ENCODE measurements around the gene NFS1.

Gene NFS1

DNA sequence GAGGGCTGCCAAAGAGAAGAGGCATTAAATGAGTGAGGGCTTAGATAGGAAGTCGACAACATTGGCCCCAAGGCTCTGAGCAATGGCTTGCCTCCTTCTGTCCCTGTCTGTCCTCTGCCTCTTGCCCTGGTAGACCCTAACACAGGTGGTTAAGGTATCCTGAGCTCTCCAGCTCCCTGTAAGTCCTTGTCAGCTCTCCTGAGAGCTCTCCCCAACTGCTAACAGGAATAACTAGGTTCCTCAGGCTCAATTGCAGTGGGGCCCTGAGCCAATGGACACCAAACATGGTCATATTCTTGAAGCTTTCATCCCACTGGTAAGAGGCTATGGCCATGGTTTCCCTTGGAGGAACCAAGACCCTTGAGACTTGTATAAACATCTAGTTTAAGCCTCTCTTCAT, 29.5 kb downstream of the NFS1 start:
- H3K4me1 ChIP-seq (ENCODE audit: control insufficient read depth, insufficient read depth, low read length): no peaks in the 10 kb centered on the region
- no peak overlapping the region for H3K4me3 ChIP-seq (ENCODE audit: low read length)
- peaks cover 15% of the 10 kb centered on the region for H3K36me3 ChIP-seq (ENCODE audit: control insufficient read depth, insufficient read depth, low read length)
- no peak overlapping the region for H3K27ac ChIP-seq (ENCODE audit: low read depth, low read length)
- no peaks in the 10 kb centered on the region for H3K27me3 ChIP-seq (ENCODE audit: control insufficient read depth, insufficient read depth, low read length)
- H3K9ac ChIP-seq (ENCODE audit: low read length): no peak overlapping the region

DNA sequence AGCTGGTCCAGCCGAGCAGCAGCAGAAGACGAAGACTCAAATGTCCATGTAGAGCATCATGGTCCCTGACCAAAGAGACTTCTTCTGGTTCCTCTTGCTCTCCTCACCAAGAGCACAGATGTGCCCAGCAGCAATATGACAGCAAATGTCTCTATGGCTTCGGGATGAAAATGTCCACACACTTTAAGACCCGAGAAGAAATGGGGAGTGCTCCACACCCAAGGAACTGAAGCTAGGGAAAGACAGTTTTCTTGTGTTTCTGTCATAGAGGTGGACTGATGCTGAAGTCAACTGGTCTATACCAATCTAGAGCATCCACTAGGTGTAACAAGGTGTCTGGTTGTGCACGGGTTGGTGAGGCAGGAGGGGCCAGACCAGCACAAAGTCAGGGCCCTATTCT, 29.9 kb downstream of the NFS1 start:
- Histone ChIP-seq H3K27ac (ENCODE audit: low read depth, low read length) (no peak overlapping the region), H3K9ac (ENCODE audit: low read length) (no peak overlapping the region), H3K27me3 (ENCODE audit: control insufficient read depth, insufficient read depth, low read length) (no peaks in the 10 kb centered on the region), H3K4me1 (ENCODE audit: control insufficient read depth, insufficient read depth, low read length) (no peaks in the 10 kb centered on the region), H3K36me3 (ENCODE audit: control insufficient read depth, insufficient read depth, low read length) (peaks cover 13% of the 10 kb centered on the region), H3K4me3 (ENCODE audit: low read length) (no peak overlapping the region)

DNA sequence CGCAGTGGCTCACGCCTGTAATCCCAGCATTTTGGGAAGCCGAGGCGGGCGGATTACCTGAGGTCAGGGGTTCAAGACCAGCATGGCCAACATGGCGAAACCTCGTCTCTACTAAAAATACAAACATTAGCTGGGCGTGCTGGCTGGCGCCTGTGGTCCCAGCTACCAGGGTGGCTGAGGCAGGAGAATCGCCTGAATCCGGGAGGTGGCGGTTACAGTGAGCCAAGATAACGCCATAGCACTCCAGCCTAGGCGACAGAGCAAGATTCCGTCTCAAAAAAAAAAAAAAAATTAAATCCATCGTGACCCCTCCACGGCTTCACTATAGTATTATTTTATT, 33.2 kb downstream of the NFS1 start:
- no peak overlapping the region for H3K9ac ChIP-seq (ENCODE audit: low read length)
- no peak overlapping the region for H3K27ac ChIP-seq (ENCODE audit: low read depth, low read length)
- H3K36me3 ChIP-seq (ENCODE audit: control insufficient read depth, insufficient read depth, low read length): no peaks in the 10 kb centered on the region
- no peak overlapping the region for H3K4me3 ChIP-seq (ENCODE audit: low read length)
- H3K4me1 ChIP-seq (ENCODE audit: control insufficient read depth, insufficient read depth, low read length): peaks cover 14% of the 10 kb centered on the region
- no peaks in the 10 kb centered on the region for H3K27me3 ChIP-seq (ENCODE audit: control insufficient read depth, insufficient read depth, low read length)

DNA sequence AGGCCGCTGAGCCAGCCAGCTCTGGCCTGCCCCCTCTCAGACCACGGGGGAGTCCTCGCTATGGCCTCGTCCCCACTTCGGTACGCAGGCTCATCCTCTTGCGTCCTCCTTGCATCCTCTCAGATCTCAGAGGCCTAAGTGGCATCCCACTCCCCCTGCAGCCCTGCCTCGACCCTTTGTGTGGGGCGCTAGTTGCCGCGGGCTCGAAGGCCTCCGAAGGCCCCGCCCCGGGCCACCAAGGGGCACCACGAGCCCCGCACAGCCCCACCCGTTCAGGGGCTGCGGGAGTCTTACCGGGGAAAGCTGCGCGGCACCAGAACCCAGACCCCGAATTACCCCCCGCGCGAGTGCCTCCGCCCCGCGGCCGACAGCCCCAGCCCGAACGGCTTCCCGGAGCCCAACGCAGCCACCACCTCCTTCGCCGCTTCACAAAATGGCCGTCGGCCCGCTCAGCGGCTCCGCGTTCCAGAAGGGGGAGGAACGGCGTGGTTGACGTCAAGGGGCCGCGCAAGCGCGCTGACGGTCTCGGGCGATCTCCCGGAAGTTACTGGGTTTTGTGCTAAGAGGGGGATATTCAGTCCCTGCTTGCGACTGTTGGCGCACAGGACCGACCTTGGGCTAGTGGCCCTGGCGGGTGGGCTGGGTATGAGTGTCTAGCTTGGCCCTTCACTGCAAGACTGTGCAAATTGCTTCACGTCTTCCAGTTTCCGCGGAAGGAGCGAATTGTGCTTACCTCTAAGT, 34.5 kb downstream of the NFS1 start, which contains the start of the genes CPNE1 and RBM12:
Gene CPNE1, minus strand, starts transcription at position 435 of the 741 bp plus-strand sequence. CDS start 31,977 bp downstream, outside the sequence.
Gene RBM12, minus strand, starts transcription at position 435 of the 741 bp plus-strand sequence. CDS start 9,578 bp downstream, outside the sequence.
- Histone ChIP-seq H3K36me3 (ENCODE audit: control insufficient read depth, insufficient read depth, low read length) (no peaks in the 10 kb centered on the region), H3K4me1 (ENCODE audit: control insufficient read depth, insufficient read depth, low read length) (peaks cover 14% of the 10 kb centered on the region), H3K4me3 (ENCODE audit: low read length) (peak within 1 kb of the TSS; percentile 71), H3K27ac (ENCODE audit: low read depth, low read length) (peak within 1 kb of the TSS; percentile 93), H3K27me3 (ENCODE audit: control insufficient read depth, insufficient read depth, low read length) (no peaks in the 10 kb centered on the region), H3K9ac (ENCODE audit: low read length) (peak within 1 kb of the TSS; percentile 95)

DNA sequence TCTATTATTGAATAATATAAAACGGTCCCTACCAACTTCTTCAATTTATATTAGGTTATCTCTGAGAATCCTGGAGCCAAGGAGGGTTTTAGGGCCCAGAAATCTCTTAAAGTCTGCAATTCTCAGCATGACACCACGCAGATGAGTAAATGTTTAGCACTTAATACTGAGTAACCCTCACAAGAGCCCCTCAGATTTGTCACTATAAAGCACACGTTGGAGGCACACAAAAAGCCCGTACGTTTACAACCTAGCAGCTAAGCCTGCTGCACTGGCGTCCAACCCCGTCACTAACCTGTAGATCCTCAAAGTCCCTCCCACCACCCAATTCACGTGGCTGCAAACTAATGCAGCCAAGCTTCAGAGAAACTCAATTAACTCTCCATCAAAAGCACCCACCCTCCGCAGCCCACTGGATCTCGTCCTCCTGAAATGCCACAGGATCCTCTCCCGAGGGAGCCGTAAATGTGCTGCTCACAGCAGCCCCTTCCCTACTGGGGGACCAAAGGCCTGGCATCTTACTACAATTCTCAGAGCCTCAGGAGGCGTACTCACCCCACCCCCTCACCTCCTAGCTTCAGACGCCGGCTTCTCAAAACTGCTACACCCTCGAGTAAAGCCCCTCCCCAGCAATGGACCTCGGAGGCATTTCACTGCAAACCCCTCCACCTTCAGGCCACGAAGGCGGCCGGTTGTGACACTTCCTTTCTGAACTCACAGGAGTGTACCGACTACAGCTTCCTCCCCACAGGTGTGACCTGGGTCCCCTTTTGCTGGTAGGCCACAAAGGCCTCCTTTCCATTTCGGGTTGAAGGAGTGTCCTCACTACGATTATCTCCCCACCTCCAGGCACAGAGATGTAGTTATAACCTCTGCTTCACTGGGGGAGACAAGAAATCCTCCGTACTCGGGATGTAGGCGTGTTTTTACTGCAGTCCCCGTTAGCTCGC, 35.4 kb downstream of the NFS1 start:
- peak overlapping the region; percentile 95 for H3K9ac ChIP-seq (ENCODE audit: low read length)
- peaks cover 16% of the 10 kb centered on the region for H3K4me1 ChIP-seq (ENCODE audit: control insufficient read depth, insufficient read depth, low read length)
- H3K36me3 ChIP-seq (ENCODE audit: control insufficient read depth, insufficient read depth, low read length): no peaks in the 10 kb centered on the region
- peak overlapping the region; percentile 71 for H3K4me3 ChIP-seq (ENCODE audit: low read length)
- H3K27me3 ChIP-seq (ENCODE audit: control insufficient read depth, insufficient read depth, low read length): no peaks in the 10 kb centered on the region
- peak overlapping the region; percentile 93 for H3K27ac ChIP-seq (ENCODE audit: low read depth, low read length)

DNA sequence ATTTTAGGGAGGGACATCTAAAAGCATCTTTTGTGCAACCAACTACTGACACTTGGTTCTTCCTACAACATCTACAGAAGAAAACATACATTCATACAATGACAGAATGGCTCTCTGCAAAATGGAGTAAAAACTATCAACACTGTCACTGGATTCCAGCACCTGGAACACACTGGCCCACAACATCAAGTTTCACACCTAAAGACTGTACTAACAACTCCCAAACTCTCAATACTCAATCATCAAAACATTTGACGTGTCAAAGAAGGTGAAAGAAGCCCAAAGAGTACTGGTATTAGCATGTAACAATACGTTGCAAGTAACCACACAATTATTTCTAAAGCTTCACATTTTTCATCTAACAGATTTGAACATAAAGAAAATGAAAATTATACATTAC, 36.6 kb downstream of the NFS1 start:
- Histone ChIP-seq H3K4me1 (ENCODE audit: control insufficient read depth, insufficient read depth, low read length) (peaks cover 16% of the 10 kb centered on the region), H3K27me3 (ENCODE audit: control insufficient read depth, insufficient read depth, low read length) (no peaks in the 10 kb centered on the region), H3K27ac (ENCODE audit: low read depth, low read length) (no peak overlapping the region), H3K4me3 (ENCODE audit: low read length) (peak overlapping the region; percentile 71), H3K36me3 (ENCODE audit: control insufficient read depth, insufficient read depth, low read length) (no peaks in the 10 kb centered on the region), H3K9ac (ENCODE audit: low read length) (no peak overlapping the region)

DNA sequence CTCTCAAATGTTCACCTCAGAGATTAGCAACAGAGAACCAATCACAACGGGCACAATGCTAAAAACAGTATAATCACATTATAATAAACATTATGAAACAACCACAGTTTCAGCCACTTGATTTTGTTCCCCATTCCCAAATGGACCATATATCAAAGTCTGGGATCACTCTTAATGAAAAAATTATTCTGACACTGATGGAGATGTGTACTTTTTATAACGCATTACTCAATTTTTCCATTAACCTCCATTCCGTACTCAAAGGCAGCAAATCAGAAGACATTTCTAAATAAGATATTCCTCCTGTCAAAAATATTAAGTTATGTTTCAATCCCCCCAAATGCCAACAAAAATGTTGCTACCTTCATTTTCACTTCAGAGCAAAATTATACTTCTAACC, 37.2 kb downstream of the NFS1 start:
- no peaks in the 10 kb centered on the region for H3K36me3 ChIP-seq (ENCODE audit: control insufficient read depth, insufficient read depth, low read length)
- H3K9ac ChIP-seq (ENCODE audit: low read length): no peak overlapping the region
- peaks cover 20% of the 10 kb centered on the region for H3K4me1 ChIP-seq (ENCODE audit: control insufficient read depth, insufficient read depth, low read length)
- H3K27ac ChIP-seq (ENCODE audit: low read depth, low read length): no peak overlapping the region
- H3K4me3 ChIP-seq (ENCODE audit: low read length): no peak overlapping the region
- no peaks in the 10 kb centered on the region for H3K27me3 ChIP-seq (ENCODE audit: control insufficient read depth, insufficient read depth, low read length)

DNA sequence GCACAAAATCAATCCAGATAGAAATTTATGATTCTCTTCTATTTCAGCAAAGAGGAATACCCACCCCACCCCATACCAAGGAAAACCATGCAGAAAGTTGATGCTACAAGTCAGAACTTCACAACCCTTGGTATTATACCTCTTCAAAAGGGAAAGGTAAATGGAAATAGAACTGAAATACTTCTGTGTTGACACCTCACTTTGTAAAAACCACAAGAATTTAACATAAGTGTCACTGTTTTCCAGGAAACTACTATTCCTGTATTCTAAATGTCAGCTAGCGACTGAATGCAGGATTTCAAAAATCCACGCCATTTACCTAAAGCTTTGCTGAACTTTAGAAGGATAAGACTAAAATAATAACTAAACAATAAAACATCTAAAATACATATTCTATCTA, 38.1 kb downstream of the NFS1 start:
- Histone ChIP-seq H3K36me3 (ENCODE audit: control insufficient read depth, insufficient read depth, low read length) (no peaks in the 10 kb centered on the region), H3K27ac (ENCODE audit: low read depth, low read length) (no peak overlapping the region), H3K4me3 (ENCODE audit: low read length) (no peak overlapping the region), H3K9ac (ENCODE audit: low read length) (no peak overlapping the region), H3K27me3 (ENCODE audit: control insufficient read depth, insufficient read depth, low read length) (no peaks in the 10 kb centered on the region), H3K4me1 (ENCODE audit: control insufficient read depth, insufficient read depth, low read length) (peaks cover 20% of the 10 kb centered on the region)

DNA sequence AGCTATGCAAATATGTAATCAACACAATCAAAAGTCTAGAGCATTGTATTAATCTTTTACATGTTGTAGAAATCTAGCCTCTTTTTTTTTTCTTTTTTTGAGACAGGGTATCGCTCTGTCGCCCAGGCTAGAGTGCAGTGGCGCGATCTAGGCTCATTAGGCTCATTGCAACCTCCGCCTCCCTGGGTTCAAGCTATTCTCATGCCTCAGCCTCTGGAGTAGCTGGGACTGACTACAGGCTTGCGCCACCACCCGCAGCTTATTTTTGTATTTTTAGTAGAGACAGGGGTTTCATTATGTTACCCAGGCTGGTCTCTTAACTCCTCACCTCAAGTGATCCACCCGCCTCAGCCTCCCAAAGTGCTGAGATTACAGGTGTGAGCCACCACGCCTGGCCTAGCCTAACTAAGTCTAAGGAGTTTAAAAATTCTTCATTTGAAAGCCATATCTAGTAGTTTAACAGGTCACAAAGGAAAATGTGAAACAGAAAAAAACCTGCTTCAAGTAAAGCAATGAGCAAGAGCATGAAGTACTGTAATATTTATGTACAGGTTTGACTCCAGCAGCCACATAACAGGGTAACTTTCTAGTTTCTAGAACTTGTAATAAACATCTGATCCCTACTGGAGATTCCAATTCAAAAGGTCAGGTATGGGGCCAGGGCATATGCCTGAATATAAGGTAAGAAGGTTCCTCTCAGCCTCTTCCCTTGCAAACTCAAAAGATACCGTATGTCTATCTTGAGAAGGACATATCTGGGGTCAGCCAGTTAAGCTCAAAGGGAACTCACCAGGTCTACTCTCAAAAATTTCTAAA, 38.8 kb downstream of the NFS1 start:
- H3K4me1 ChIP-seq (ENCODE audit: control insufficient read depth, insufficient read depth, low read length): peaks cover 20% of the 10 kb centered on the region
- H3K27ac ChIP-seq (ENCODE audit: low read depth, low read length): no peak overlapping the region
- H3K4me3 ChIP-seq (ENCODE audit: low read length): no peak overlapping the region
- no peak overlapping the region for H3K9ac ChIP-seq (ENCODE audit: low read length)
- H3K27me3 ChIP-seq (ENCODE audit: control insufficient read depth, insufficient read depth, low read length): no peaks in the 10 kb centered on the region
- H3K36me3 ChIP-seq (ENCODE audit: control insufficient read depth, insufficient read depth, low read length): no peaks in the 10 kb centered on the region

DNA sequence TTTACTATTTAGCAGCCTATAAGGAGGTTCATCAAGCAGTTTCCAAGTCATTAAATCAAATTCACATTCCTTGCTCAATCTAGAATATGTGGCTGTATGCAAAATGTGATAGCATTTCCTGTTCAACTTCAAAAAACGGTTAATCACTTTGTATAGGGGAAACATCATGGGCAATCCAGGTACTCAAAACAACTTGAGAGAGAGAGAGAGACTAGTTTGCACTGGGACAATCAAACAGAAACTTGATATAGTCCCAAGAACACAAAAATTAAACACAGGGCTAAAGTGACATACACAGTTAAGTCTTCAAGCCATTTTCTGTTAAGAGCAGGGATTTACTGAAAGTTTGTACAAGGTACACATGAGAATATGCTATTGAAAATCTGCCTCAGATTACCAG, 41.9 kb downstream of the NFS1 start:
- no peak overlapping the region for H3K9ac ChIP-seq (ENCODE audit: low read length)
- H3K27me3 ChIP-seq (ENCODE audit: control insufficient read depth, insufficient read depth, low read length): no peaks in the 10 kb centered on the region
- no peak overlapping the region for H3K27ac ChIP-seq (ENCODE audit: low read depth, low read length)
- peaks cover 24% of the 10 kb centered on the region for H3K36me3 ChIP-seq (ENCODE audit: control insufficient read depth, insufficient read depth, low read length)
- peaks cover 17% of the 10 kb centered on the region for H3K4me1 ChIP-seq (ENCODE audit: control insufficient read depth, insufficient read depth, low read length)
- no peak overlapping the region for H3K4me3 ChIP-seq (ENCODE audit: low read length)

DNA sequence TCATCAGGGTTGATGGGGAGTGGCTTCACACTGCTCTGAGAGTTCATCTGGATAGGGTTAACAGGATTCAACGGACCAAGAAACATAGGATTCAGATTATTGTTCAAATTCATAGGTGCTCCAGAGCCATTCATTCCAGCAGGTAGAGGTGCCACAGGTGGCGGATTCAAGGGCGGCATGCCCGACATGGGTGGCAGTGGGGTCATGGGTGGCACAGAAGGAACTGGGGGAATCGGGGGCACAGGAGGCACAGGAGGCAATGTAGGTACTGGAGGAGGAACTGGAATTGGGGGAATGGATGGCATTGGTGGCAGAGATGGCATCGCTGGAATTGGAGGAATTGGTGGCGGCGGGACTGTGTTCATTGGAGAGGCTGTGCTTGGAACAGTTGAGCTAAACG, 44.7 kb downstream of the NFS1 start:
- Histone ChIP-seq H3K9ac (ENCODE audit: low read length) (no peak overlapping the region), H3K36me3 (ENCODE audit: control insufficient read depth, insufficient read depth, low read length) (peaks cover 24% of the 10 kb centered on the region), H3K27me3 (ENCODE audit: control insufficient read depth, insufficient read depth, low read length) (no peaks in the 10 kb centered on the region), H3K27ac (ENCODE audit: low read depth, low read length) (no peak overlapping the region), H3K4me3 (ENCODE audit: low read length) (no peak overlapping the region), H3K4me1 (ENCODE audit: control insufficient read depth, insufficient read depth, low read length) (peaks cover 22% of the 10 kb centered on the region)

DNA sequence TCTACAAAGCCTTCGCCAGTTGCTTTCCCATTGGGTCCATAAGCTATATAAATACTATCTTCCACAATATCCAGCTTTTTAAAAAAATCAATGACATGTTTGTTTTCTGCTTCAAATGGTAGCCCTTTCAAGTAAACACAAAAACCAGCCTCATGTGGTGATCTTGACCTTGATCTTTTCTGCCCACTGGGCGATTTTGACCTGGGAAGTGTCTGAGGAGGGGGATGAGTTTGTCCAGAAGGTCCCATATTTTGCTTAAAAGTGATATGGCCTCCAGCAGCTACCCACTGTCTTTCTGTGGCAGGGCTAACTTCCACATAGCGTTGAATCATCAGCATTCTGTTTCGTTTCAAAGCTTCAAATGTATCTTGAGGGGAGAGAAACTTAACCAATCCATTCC, 45.3 kb downstream of the NFS1 start:
- Histone ChIP-seq H3K4me3 (ENCODE audit: low read length) (no peak overlapping the region), H3K9ac (ENCODE audit: low read length) (no peak overlapping the region), H3K27ac (ENCODE audit: low read depth, low read length) (no peak overlapping the region), H3K4me1 (ENCODE audit: control insufficient read depth, insufficient read depth, low read length) (peaks cover 24% of the 10 kb centered on the region), H3K36me3 (ENCODE audit: control insufficient read depth, insufficient read depth, low read length) (peaks cover 24% of the 10 kb centered on the region), H3K27me3 (ENCODE audit: control insufficient read depth, insufficient read depth, low read length) (no peaks in the 10 kb centered on the region)

Measured in rectal smooth muscle tissue (tissue), 1 donor.